ENCODE measurements around the gene BARX1.
"Not testable (repeated sequence)": the region's sequence is repeated elsewhere in the genome, so short reads cannot be mapped to it uniquely, and the experiment has no call there.

BARX1 gene

GRCh38 chr9:93953496-93954433, 1.4 kb downstream of the BARX1 start:
- Histone ChIP-seq H3K27ac (no peak overlapping the region), H3K4me3 (no peak overlapping the region)

GRCh38 chr9:93952784-93953495, 2.2 kb downstream of the BARX1 start:
- no peak overlapping the region for H3K27ac ChIP-seq
- H3K4me3 ChIP-seq, result no peak overlapping the region

- Histone ChIP-seq H3K4me3 (peak overlapping the region in 2 of 7 experiments; percentile 47 to 52), H3K27ac (no peak overlapping the region)
Observed at GRCh38 chr9:93952119-93952783, 2.9 kb downstream of the BARX1 start.

- H3K27ac ChIP-seq, result no peak overlapping the region
- peak overlapping the region in 5 of 7 experiments; percentile 25 to 52 (median 33) for H3K4me3 ChIP-seq
Observed at GRCh38 chr9:93951655-93952118, 3.5 kb downstream of the BARX1 start.

GRCh38 chr9:93950619-93951601, 4.2 kb downstream of the BARX1 start:
- H3K27ac ChIP-seq, result no peak overlapping the region
- H3K4me3 ChIP-seq, result peak overlapping the region; percentile 4 to 52 (median 29)

GRCh38 chr9:93949694-93950449, 5.3 kb downstream of the BARX1 start:
- no peak overlapping the region for H3K27ac ChIP-seq
- H3K4me3 ChIP-seq, result no peak overlapping the region

GRCh38 chr9:93949073-93949693, 6.0 kb downstream of the BARX1 start:
- no peak overlapping the region for H3K4me3 ChIP-seq
- no peak overlapping the region for H3K27ac ChIP-seq

- H3K4me3 ChIP-seq, result no peak overlapping the region
- H3K27ac ChIP-seq, result no peak overlapping the region
Observed at GRCh38 chr9:93948441-93949072, 6.6 kb downstream of the BARX1 start.

- no peak overlapping the region for H3K4me3 ChIP-seq
- no peak overlapping the region for H3K27ac ChIP-seq
Observed at GRCh38 chr9:93947409-93948070, 7.6 kb downstream of the BARX1 start.

GRCh38 chr9:93946338-93946712, 8.8 kb downstream of the BARX1 start:
- H3K27ac ChIP-seq, result no peak overlapping the region
- peak overlapping the region in 1 of 7 experiments; percentile 9 for H3K4me3 ChIP-seq

GRCh38 chr9:93945400-93946337, 9.5 kb downstream of the BARX1 start:
- Histone ChIP-seq H3K4me3 (peak overlapping the region in 3 of 7 experiments; percentile 4 to 25 (median 9)), H3K27ac (no peak overlapping the region)

GRCh38 chr9:93944011-93944410, 11.1 kb downstream of the BARX1 start:
- no peak overlapping the region for H3K27ac ChIP-seq
- no peak overlapping the region for H3K4me3 ChIP-seq

GRCh38 chr9:93942161-93942560, 13.0 kb downstream of the BARX1 start:
- Histone ChIP-seq H3K4me3 (no peak overlapping the region), H3K27ac (no peak overlapping the region)

- no peak overlapping the region for H3K27ac ChIP-seq
- no peak overlapping the region for H3K4me3 ChIP-seq
Observed at GRCh38 chr9:93941493-93941892, 13.7 kb downstream of the BARX1 start.

GRCh38 chr9:93940951-93941350, 14.2 kb downstream of the BARX1 start:
- Histone ChIP-seq H3K27ac (no peak overlapping the region), H3K4me3 (no peak overlapping the region)

- not testable (repeated sequence) for H3K4me3 ChIP-seq
Observed at GRCh38 chr9:93939589-93939988, 15.6 kb downstream of the BARX1 start.

More at GRCh38 chr9:93939589-93939988, 15.6 kb downstream of the BARX1 start:
- H3K27ac ChIP-seq, result not testable (repeated sequence)

All from skin epidermis (tissue), 12 donors.